HFF-Myc (cell line): ENCODE data around the gene ADISSP.

Source experiments
- DNase-seq: peaks from one replicate; pipeline ENCODE4 v3.0.0-alpha.2; 2011; ENCODE audit warnings: low read depth; ENCODE audit errors: extremely low read depth
- H3K4me3 ChIP-seq: replicated peaks from 2 replicates; pipeline ENCODE4 v1.5.1; 2011; ENCODE audit warnings: low read depth, mild to moderate bottlenecking, control low read depth, low read length
- TF ChIP-seq, protein P1 (sequence below): IDR thresholded peaks from 2 replicates; pipeline ENCODE4 v1.5.1; 2012; ENCODE audit warnings: mild to moderate bottlenecking, low read depth, low read length, control low read depth; ENCODE audit errors: missing control alignments

Gene ADISSP

GRCh38 chr20:3812259-3812681 is 44.7 kb upstream of the ADISSP start:
- TF ChIP-seq, protein P1, sequence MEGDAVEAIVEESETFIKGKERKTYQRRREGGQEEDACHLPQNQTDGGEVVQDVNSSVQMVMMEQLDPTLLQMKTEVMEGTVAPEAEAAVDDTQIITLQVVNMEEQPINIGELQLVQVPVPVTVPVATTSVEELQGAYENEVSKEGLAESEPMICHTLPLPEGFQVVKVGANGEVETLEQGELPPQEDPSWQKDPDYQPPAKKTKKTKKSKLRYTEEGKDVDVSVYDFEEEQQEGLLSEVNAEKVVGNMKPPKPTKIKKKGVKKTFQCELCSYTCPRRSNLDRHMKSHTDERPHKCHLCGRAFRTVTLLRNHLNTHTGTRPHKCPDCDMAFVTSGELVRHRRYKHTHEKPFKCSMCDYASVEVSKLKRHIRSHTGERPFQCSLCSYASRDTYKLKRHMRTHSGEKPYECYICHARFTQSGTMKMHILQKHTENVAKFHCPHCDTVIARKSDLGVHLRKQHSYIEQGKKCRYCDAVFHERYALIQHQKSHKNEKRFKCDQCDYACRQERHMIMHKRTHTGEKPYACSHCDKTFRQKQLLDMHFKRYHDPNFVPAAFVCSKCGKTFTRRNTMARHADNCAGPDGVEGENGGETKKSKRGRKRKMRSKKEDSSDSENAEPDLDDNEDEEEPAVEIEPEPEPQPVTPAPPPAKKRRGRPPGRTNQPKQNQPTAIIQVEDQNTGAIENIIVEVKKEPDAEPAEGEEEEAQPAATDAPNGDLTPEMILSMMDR = no peak

GRCh38 chr20:3811467-3812258 is 44.1 kb upstream of the ADISSP start:
- TF ChIP-seq, protein P1 = no peak
- peak; percentile 97 for DNase-seq
- peak overlapping the region; percentile 46 for H3K4me3 ChIP-seq

More at GRCh38 chr20:3812259-3812681, 44.7 kb upstream of the ADISSP start:
- H3K4me3 ChIP-seq = no peak overlapping the region
- DNase-seq = no peak

DNA sequence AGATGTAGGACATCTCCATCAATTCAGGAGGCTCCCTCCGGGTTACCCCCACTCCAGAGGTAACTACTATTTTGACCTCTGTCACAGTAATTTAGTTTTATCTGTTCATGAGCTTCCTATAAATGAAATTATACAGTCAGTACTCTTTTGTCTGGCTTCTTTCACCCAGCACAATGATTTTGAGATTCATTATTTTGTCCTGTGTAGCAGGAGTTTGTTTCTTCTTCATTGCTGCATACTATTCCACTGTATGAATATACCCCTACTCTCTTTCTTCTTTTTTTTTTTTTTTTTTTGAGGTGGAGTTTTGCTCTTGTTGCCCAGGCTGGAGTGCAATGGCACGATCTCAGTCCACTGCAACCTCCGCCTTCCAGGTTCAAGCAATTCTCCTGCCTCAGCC is 41.0 kb upstream of the ADISSP start:
- no peak overlapping the region for H3K4me3 ChIP-seq
- TF ChIP-seq, protein P1 = no peak
- no peak for DNase-seq

DNA sequence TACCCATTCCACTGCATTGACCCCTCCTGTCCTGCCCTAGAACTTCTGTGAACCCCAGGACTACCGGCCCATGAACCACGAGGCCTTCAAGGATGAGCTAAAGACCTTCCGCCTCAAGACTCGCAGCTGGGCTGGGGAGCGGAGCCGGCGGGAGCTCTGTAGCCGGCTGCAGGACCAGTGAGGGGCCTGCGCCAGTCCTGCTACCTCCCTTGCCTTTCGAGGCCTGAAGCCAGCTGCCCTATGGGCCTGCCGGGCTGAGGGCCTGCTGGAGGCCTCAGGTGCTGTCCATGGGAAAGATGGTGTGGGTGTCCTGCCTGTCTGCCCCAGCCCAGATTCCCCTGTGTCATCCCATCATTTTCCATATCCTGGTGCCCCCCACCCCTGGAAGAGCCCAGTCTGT is 37.2 kb upstream of the ADISSP start:
- no peak for DNase-seq
- TF ChIP-seq, protein P1 = no peak
- no peak overlapping the region for H3K4me3 ChIP-seq

DNA sequence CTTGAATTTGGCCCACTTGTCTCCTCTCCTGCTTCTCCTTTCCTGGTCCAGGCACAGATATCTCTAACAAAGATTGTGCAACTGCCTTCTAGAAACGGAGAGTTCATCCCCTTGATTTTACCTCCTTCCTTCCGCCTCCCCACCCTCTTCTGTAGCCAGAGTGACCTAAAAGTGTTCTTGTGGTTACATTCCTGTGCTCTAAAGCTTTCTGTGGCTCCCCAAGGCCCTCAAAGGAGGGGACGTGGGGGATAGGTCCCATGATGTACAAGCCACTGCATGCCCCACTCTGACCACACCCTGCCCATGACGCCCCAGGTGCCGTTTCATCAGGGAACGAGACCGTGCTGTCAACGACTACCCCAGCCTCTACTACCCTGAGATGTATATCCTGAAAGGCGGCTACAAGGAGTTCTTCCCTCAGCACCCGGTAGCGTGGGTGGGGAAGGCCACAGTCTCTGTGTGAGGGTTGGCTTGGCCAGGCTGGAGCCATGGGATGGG is 36.8 kb upstream of the ADISSP start:
- DNase-seq = no peak
- no peak overlapping the region for H3K4me3 ChIP-seq
- TF ChIP-seq, protein P1 = no peak

GRCh38 chr20:3803854-3804253 is 36.3 kb upstream of the ADISSP start:
- DNase-seq = no peak
- TF ChIP-seq, protein P1 = no peak
- H3K4me3 ChIP-seq = no peak overlapping the region
